Germinal center (tissue), 1 donor: ENCODE data around the gene RASSF7.
"Not testable (repeated sequence)": the region's sequence is repeated elsewhere in the genome, so short reads cannot be mapped to it uniquely, and the experiment has no call there.

Experiments used
- DNase-seq: peaks from one replicate; pipeline ENCODE4 v3.0.0; 2012; ENCODE audit warnings: mixed read lengths, low spot score

The RASSF7 gene

DNA sequence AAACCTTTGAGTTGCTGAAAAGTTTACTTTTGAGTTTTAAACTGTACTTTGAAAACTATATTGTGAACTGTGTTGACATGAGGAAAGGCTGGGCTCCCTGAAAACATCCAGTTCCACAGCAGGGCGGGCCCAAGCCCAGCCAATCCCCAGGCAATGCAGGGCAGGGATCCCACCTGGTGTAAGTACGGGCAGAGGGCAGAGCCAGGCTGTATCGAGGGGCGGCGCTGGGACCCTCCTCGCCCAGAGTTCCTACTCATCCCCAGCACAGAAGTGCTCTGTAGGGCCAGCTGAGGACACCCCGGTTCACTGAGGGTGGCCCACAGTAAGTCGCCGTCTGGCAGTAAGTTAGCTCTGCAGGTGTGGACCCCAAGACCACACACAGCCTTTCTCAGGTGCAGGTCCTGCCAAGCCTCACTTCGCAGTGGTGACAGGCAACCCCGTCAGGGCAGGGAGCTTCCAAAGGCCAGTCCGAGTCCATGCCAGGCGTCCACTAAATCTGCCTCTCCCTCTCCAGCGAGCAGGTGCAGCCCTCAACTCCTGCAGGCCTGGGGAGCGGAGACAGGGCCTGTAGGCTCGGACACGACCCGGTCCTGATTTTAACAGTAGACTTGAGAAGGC, 6.3 kb downstream of the RASSF7 start:
- DNase-seq = no peak

DNA sequence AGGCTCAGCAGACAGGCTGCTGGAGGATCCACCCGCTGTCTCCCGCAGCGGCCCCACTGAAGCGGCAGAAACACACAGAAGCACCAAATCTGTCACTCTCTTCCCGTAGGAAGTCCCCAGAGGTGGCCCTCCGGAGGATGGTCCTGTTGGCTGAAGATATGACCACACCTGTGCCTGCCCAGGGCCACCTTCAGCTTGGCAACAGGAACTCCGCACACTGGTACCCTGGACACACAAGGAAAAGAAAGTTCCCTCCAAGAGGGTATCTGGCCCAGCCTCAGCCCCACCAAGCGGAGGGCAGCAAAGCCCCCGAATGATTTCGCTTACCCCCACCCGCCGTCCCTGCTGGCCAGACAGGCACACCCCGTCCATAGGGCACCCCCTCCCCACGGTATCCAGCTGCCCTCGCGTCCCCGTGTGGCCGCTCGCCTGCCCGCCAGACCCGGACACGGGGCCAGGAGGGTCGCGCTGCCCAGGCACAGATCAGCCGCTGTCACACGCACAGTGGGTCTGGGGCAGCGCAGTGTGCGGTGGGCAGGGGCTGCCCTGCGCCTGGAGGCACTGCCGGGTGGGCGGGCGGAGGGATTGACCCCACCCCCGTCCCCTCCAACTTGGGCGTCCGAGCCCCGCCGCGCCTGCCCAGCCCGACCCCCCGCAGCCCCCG, 7.0 kb downstream of the RASSF7 start:
- no peak for DNase-seq

DNA sequence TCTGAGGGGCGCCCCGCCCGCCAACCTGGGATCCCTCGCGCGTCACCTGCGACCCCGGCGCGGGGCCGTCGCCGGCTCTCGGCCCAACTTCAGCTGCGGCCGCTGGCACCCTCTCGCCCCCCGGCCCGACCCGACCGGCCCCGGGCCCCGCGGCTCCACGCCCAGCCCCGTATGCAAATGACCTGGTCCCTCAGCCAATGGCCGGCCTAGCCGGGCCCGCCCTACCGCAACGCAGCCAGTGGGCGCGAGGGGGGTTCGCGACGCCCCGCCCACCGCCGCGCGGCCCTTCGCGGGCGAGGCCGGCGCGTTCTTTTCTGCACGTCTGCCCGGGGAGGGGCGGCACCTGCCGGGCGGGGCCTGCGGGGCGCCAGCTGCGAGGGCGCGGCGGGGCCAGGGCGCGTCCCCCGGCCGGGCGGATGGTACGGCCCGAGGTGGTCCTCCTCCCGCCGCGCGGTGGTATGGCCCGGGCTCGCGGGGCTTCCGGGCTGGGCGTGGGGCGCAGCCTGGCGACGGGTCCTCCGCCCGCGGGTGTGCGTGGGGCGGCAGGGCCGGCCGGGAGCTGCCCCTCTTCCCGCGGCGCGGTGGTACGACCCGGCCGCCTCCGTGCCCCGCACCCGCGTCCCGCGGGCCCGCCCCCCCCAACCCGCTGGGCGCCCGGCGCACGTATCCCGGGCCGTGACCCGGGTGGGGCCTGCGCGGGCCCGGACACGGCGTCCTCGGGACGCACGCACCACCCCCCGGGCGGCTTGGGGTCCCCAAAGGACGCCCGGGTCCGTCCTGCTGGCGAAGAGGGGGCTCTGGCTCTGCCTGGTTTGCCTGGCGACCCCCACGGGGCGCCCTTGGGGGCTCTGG, 7.8 kb downstream of the RASSF7 start:
- DNase-seq = peak; percentile 96

DNA sequence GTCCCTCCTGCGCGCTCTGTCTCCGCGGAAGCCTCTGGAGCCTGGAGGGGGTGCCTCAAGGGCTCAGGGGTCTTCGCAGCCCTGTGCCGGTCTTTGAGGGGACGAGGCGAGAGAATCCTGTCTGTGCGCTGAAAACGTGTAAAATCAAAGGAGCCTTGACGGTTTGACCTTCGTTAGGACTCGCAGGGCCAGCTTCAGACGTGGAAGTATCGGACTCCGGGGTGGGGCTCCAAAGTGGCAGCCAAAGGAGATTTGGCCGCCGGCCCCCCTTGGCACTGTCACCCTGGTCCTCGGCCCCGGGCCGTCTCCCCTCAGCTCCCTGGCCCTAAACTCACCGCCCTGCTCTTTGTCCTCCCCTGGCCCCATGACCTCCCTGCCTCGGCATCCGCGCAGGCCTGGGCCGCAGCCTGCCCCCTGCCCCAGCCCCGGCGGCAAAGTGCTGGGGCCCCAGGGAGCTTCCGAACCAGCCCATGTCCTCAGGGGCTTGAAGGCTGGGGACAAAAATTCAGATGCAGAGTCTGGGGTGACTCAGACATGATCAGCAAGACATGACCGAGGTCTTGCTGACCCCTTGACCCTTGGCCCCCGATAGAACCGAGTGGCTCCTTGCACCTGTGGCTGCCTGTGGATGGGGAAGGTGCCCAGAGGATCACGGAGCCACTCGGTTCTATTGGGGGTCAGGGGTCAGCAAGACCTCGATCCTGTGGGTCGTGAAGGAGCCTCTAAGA, 8.6 kb downstream of the RASSF7 start:
- DNase-seq = no peak

DNA sequence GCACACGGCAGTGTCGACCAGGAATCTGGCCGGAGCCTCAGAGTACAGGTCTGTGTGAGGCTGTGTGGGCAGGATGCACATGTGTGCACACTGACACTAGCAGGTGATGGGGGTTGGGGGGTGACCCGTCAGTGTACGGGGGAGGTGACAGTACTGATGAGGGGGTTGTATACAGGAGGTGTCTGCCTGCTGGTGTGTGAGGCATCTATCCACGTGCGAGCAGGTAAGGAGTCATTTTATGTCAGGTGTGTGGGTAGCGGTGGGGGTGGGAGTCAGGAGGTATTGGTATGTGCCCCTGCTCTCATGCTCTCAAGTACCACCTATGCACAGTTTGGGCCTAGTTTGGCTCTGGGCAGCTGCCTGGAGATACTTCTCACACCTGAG, 11.0 kb downstream of the RASSF7 start:
- no peak for DNase-seq

DNA sequence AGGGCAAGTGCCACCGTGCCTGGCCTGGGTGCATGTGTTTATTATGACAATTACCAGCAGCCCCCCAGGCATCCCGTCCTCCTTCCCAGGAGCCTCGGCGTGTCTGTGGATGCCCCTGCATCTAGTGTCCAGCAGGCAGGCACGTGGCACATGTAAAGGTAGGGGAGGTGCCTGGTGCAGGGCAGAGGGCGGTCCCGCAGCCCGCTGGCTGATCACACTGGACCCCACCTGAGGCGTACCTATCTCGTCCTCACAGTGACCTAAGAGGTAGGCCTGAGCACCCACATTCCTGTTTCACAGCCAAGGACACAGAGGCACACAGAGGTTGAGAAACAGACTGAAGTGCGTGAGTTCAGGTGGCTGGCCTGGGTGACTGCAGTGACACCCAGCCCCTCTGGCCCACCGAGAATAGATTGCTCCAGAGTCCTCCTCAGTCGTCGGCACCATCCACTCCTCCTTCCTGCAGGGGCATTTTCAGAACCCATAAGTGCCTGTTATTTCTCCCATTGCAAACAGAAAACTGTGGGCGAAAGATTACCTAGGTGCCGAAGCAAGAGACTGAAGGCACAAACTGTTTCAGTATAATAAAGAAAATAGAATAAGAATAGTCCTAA, 12.5 kb downstream of the RASSF7 start:
- no peak for DNase-seq

DNA sequence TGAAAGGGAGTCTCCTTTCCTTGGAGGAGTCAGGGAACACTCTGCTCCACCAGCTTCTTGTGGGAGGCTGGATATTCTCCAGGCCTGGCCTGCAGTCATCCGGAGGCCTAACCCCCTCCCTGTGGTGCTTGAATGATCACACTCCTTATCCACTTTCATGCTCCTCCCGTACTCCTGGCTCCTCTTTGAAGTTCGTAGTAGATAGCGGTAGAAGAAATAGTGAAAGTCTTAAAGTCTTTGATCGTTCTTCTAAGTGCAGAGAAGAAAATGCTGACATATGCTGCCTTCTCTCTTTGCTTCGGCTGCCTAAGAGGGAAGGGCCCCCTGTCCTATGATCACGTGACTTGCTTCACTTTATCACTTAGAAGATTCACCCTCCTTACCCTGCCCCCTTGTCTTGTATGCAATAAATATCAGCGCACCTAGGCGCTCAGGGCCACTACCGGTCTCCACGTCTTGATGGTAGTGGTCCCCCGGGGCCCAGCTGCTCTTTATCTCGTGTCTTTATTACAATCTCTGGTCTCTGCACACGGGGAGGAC, 13.3 kb downstream of the RASSF7 start:
- not testable (repeated sequence) for DNase-seq

DNA sequence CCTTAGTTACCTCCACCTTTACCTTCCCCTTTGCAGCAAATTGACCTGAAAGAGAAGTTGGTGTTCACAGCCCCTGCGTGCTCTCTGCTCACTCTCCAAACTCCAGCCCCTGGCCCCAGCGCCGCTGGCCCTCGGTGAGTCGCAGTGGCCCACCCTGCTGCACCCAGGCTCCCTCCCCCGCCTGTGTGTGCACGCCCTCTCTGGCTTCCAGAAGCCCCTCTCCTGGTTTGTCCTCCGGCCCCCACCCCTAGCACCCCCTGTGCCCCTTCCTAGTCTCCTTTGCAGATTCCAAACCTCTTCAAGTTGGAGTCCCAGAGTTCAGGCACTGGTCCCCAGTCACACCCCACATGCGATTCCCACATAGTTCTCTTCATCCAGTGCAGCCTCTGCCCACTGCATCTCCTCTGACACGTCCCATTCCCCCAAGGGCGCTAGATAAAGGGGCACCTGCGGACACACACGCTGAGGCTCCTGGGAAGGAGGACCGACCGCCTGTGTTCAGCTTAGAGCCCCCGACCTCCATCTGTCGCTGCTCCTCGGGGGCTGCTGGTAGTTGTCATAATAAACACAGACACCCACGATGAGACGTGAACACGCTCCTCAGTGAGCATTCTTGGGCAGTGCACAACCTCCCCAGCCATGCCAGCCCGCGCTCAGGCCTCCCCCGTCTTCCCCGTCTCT, 14.0 kb downstream of the RASSF7 start:
- no peak for DNase-seq

DNA sequence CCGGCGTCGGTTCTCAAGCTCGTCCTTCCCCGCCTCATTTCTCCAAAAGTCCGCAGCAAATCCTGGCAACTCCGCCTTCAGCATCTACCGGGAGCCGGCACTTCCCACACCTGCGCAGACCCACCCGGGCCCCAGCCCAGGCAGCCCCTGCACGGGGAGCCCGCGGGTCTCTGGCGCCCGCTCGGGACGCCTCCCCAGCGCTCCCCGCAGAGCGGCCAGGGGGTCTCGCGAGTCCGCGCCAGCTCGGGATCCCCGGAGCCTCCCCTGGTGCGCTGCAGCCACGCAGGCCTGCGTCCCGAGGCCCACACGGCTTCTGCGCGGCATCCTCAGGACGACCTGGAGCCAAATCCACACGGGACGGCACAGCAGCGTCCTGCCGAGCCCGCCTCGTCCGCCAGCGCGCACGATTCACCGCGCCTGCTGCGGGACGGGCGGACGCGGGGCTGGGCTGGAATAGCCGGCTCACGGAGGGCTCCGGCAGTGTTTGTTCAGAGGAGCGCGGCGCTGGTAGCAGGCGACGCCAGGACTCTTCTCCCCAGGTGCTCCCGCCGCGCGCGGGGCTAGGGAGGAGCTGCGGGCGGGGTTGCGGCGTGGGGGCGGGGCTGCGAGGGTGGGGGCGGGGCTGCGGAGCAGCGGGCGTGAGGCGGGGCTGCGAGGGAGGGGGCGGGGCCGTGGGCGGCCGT, 14.7 kb downstream of the RASSF7 start:
- DNase-seq = no peak

DNA sequence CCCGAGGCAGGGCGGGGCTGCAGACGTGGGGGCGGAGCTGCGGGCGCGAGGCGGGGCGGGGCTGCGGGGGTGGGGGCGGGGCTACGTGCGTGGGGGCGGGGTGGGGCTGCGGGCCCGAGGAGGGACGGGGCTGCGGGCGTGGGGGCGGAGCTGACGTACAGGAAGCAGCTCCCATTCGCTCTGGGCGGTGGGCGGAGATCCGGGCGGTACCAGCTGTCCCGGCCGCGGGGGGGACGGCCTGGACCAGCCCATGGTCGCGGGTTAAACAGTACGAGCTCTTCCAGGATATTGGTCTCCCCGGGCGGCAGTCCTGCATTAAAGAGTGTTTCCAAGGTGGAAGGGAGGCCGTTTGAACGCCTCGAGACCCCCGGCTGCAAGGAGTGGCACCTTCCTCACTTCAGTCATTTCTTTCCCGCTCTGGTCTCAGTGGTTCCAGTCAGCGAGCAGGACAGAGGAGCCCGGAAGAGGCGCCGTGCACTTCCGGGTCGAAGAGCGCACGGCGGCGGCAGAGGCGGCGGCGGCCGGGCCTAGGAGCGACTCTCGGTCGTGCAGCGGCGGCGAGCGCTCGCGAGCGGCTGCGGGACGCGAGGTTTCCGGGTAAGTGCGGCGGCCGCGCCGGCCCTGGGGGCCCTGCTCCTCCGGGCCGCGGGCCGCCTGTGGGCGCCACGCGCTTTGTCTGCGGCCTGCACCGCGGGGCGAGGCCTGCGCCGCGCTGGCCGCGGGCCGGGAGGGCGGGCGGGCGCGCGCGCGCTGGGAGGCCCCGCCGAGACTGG, 15.4 kb downstream of the RASSF7 start, which contains the start of gene PHRF1:
Gene PHRF1, plus strand, starts transcription at position 475 of the 773 bp plus-strand sequence. CDS start 5,043 bp downstream, outside the sequence.
- DNase-seq = peak; percentile 99

DNA sequence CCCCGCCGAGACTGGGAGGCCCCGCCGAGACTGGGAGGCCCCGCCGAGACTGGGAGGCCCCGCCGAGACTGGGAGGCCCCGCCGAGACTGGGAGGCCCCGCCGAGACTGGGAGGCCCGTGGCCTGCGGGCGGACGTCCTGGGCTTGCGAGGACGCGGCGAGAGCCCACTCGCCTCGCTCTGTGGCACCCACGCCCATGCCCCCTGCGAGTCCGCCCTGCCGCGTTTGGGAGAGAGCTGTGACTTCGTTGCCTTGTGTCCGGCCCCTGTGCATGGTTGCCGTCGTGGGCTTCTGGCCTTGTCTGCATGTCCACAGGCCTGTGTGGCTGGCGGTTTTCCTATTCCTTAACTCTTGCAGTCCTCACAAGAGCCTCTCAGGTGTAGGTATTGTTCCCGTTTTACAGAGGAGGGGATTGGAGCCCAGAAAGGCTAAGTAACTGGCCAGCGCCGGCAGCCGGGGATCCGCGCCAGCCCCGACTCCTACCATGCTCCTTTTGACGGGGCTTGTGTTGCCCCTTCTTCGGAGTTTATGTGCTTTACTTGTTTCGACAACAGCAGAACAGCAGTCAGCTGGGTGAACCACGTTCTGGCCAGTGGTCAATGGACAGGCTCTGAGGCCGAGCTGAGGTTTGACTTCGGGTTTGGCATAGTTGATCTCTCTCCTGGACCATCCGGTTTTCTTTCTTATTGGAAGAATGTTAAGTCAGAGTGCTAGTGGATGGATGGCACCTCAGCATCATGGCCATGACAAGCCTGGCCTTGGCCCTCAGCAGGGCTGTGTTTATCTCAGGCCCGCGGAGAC, 16.2 kb downstream of the RASSF7 start:
- no peak for DNase-seq

DNA sequence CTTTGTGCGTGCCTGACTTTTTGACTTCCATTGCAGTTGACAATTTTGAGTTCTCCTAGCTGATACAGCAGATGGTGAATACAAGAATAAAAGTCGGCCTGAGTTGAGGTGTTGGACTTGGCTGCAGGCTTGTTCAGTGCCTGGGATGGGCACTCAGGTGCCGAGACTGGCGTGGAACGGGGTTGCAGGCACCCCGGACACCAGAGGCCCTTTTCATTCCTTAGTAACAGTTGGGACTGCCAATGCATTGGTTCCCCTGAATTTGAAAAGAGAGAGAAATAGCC, 16.8 kb downstream of the RASSF7 start:
- DNase-seq = no peak

DNA sequence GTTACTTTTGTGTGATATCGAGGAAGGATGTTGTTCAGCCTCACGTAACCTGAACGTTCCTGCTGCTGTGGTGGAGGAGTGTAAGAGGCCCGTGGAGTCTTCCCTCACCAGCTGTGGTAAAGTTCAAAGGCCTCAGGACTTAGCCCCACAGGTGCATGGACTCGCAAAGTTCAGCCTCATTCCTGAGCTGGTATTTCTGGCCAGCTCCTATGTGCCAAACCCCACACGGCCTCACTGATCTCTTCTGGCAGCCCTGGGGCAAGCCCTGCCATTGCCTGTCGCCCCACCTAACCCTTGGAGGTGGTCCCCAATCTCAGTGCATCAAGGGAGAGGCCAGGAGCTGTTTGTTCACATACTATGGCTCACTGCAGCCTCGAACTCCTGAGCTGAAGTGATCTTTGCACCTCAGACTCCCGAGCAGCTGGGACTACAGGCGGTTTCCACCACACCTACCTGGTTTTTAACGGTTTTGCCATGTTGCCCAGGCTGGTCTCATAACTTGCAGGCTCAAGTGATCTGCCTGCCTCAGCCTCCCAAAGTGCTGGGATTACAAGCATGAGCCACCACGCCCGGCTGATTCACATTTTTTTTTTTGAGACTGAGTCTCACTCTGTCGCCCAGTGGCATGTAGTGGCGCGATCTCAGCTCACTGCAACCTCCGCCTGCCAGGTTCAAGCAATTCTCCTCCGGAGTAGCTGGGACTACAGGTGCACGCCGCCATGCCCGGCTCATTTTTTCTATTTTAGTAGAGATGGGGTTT, 17.7 kb downstream of the RASSF7 start:
- no peak for DNase-seq

DNA sequence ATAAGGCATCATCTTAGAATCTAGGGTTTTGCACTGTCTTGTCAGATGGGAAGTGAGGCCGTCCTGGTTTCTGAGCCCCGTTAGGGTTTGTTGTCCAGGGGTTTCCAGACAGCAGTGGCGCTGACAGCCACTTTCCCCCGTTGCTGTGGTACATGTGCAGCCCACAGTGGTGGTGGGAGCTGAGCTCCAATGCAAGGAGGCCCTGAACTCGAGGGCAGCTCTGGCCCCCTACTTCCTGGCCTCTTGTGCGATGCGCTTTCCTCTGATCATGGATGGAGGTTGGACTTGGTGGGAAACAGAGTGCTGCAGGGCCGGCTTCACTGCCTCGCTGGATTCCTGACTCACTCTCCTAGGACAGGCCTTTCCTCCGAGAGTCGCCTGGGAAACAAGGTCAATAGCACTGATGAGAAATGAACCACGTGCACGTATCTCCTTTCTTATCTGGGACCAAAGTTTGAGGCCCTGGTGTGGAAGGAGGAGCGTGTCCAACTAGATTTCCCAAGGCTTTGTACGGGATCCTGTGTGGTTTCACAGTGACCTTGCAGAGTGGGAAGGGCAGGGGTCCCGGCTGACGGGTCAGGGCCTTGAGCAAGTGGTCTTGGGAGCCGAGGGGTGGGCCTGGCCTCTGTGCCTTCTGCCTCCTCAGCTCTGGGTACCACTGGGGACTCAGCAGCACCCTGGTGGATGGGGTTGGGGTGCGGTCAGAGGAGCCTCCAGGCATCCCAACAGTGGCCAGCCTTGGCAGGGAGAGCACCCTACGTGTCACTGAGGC, 19.2 kb downstream of the RASSF7 start:
- DNase-seq = no peak

DNA sequence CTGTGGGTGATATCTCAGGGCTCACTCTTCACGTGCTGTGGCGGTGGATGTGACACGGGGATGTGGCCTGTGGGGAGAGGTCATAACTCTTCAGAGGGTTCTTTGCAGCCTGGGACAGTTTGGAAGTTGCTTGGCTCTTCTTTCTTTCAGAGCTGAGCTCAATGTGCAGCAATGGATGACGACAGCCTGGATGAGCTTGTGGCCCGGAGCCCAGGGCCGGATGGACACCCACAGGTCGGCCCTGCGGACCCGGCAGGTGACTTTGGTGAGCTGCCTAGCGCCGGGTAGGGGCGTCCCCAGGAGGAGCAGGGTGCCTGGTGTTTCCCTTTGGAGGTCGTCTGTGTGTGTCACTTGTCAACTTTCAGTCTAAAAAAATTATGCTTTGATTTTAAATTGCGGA, 20.6 kb downstream of the RASSF7 start:
- DNase-seq = no peak

DNA sequence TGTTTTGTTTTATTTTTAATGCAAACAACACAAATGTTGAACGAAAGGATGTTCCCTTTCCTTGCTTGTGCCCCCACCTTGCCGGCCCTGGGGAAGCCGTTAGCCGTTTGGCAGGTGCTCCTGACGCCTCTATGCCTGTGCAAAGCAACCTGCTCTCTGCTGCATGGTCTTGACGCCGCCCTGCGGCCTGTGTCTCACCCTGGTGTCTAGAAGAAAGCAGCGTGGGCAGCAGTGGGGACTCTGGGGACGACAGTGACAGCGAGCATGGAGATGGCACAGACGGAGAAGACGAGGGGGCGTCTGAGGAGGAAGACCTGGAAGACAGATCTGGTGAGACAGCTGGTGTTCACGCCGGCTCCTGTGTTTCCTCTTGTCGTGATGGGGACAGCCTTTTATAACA, 21.0 kb downstream of the RASSF7 start:
- DNase-seq = no peak

DNA sequence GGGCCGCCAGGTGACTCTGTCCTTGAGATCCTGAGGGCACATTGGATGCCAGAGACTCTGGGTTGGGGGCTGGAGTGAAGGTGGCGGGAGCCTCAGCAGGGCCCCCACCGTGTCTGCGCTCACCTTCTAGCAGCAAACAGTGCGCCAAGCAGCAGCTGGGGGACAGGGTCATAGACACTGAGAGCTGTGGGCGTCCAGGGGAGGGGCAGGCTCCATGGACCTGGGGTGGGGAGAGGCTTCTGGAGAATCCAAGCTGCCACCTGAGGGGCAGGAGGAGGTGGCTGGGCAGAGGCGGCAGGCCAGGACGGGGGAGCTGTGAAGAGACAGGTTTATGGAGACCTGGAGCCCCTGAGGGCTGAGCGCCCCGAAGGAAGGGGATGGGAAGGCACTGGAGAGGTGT, 23.5 kb downstream of the RASSF7 start:
- DNase-seq = no peak
